ENCODE measurements around the gene TMLHE.

DNA sequence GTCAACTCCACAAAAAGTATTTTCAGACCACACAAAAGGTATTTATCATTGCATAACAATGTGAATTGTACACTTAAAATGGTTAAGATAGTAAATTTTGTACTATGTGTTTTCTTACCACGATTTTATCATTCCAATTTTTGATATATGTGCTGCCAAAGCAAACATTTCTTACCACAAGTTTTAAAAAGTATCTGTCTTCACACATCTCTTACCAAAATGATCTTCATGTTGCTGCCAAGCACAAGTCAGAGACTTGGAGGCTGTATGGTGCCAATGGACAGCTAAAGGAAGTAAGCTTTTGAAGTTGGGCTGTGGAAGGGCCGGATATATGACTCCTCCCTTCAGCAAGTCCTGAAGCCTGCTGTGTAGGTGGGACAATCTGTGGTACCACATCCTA is 67.9 kb downstream of the TMLHE start:
- TF ChIP-seq, protein P1, sequence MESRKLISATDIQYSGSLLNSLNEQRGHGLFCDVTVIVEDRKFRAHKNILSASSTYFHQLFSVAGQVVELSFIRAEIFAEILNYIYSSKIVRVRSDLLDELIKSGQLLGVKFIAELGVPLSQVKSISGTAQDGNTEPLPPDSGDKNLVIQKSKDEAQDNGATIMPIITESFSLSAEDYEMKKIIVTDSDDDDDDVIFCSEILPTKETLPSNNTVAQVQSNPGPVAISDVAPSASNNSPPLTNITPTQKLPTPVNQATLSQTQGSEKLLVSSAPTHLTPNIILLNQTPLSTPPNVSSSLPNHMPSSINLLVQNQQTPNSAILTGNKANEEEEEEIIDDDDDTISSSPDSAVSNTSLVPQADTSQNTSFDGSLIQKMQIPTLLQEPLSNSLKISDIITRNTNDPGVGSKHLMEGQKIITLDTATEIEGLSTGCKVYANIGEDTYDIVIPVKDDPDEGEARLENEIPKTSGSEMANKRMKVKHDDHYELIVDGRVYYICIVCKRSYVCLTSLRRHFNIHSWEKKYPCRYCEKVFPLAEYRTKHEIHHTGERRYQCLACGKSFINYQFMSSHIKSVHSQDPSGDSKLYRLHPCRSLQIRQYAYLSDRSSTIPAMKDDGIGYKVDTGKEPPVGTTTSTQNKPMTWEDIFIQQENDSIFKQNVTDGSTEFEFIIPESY (CRISPR knock-in tag; IDR thresholded peaks at IDR 0.05): no peak
- TF ChIP-seq ZNF234 (CRISPR knock-in tag; conservative IDR thresholded peaks at IDR 0.05): no peak
- TF ChIP-seq, protein P2, sequence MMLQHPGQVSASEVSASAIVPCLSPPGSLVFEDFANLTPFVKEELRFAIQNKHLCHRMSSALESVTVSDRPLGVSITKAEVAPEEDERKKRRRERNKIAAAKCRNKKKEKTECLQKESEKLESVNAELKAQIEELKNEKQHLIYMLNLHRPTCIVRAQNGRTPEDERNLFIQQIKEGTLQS (CRISPR knock-in tag; IDR thresholded peaks at IDR 0.05): no peak
- TF ChIP-seq, protein P3, sequence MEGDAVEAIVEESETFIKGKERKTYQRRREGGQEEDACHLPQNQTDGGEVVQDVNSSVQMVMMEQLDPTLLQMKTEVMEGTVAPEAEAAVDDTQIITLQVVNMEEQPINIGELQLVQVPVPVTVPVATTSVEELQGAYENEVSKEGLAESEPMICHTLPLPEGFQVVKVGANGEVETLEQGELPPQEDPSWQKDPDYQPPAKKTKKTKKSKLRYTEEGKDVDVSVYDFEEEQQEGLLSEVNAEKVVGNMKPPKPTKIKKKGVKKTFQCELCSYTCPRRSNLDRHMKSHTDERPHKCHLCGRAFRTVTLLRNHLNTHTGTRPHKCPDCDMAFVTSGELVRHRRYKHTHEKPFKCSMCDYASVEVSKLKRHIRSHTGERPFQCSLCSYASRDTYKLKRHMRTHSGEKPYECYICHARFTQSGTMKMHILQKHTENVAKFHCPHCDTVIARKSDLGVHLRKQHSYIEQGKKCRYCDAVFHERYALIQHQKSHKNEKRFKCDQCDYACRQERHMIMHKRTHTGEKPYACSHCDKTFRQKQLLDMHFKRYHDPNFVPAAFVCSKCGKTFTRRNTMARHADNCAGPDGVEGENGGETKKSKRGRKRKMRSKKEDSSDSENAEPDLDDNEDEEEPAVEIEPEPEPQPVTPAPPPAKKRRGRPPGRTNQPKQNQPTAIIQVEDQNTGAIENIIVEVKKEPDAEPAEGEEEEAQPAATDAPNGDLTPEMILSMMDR (CRISPR knock-in tag; IDR thresholded peaks at IDR 0.05): no peak
